Activated naive CD4-positive, alpha-beta T cell treated with anti-CD3 and anti-CD28 coated beads, Interleukin-2, amount 50 U/mL, for 72 hours (primary cell): ENCODE data around the gene STRIP2. TPM values are rescaled to one million over a fixed set of nuclear protein-coding genes. Genes with fewer than 3 reads are reported as not detected.
"Not testable (repeated sequence)": the region's sequence is repeated elsewhere in the genome, so short reads cannot be mapped to it uniquely, and the experiment has no call there.

ENCODE experiments used
- ATAC-seq, 2 donors: fragments of 150-1000 bp; cut with Tn5 transposase; 2 replicates each; pipeline ENCODE4 v1.10.0; 2021; ENCODE audit warnings: mild to moderate bottlenecking in 2 of 2, moderate library complexity in 2 of 2
- DNase-seq, 2 donors: peaks; one replicate each; pipeline ENCODE4 v3.0.0; 2021 to 2022; ENCODE audit warnings: low spot score in 2 of 2
- H3K27ac Mint-ChIP-seq, 2 donors: one replicate each; pipeline ENCODE4 v1.8.0; 2022; ENCODE audit warnings: mild to moderate bottlenecking in 2 of 2, mixed read lengths in 2 of 2
- H3K36me3 Mint-ChIP-seq, 2 donors: one replicate each; pipeline ENCODE4 v1.8.0; 2022; ENCODE audit warnings: mixed read lengths in 2 of 2
- H3K9me3 Mint-ChIP-seq, 2 donors: one replicate each; pipeline ENCODE4 v1.8.0; 2022; ENCODE audit warnings: mixed read lengths in 2 of 2
- total RNA-seq, 2 donors: library from RNA; stranded (reverse); gene quantifications; one replicate each; pipeline ENCODE4 v1.2.3, GENCODE V29; 2022

STRIP2 gene
- total RNA-seq, 2 donors from 2014 or later: 49.2 to 120 TPM

DNA sequence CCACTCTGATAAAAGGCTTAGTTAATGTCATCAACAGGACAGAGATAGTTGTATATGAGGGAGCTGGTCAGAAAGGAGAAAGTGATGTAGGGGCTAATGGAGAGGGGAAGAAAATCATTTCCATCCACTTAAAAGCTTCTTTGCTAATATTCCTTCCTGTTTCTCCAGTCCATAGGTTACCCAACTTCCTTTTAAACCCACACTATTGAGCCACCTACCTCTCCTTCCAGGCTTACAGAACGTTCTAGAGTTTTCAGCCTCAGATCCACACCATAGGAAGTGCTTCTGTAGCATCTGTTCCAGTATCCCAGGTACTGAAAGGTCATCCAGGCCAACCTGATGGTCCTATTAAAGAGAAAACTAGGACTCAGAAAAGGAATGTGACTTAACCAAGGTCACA, 28.2 kb downstream of the STRIP2 start:
- peaks cover 27 to 38% of the 10 kb centered on the region in 2 donors for H3K36me3 Mint-ChIP-seq
- DNase-seq (no peak), ATAC-seq (no peak)
- no peak overlapping the region for H3K27ac Mint-ChIP-seq
- no peaks in the 10 kb centered on the region for H3K9me3 Mint-ChIP-seq

DNA sequence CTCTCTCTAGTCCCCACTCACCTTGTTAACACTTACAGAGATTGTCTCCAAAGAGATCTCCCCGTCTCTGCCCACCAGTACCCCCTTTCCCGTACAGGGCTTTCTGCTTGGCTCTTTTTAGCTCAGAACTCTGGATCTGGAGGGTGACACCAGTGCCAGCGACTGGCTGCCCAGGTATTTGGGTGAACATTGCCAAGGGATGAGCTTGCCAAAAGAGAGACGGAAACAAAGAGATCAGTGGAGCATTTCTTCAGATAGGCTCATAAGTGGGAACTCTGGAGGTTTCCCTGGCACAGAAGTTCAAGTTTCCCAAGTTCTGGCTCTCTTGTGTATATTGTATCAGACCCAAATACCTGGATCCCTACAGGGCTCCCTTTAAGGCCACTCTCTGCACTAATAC, 30.0 kb downstream of the STRIP2 start:
- ATAC-seq: no peak
- Mint-ChIP-seq H3K9me3 (no peaks in the 10 kb centered on the region), H3K36me3 (peaks cover 19 to 37% of the 10 kb centered on the region in 2 donors), H3K27ac (no peak overlapping the region)
- no peak for DNase-seq

DNA sequence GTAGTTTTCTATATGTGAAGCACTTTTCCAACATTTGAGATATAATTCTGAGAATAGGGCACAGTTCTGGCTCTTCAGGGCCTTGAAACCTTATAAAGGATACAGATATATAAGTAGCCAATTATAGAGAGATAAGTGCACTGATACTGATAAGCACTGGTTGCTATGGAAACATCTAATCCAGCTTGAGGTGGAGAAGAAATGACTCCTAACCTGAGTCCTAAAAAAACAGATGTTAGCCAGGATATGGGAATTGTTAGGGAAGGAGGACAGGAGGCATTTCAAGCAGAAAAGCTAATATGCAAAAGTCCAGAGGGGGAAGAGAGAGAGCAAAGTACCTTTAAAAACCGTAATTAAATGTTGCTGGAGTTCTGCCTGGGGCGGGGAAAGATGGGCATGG, 30.8 kb downstream of the STRIP2 start:
- Mint-ChIP-seq H3K36me3 (peaks cover 19 to 37% of the 10 kb centered on the region in 2 donors), H3K27ac (peak overlapping the region; percentile 12 to 38), H3K9me3 (no peaks in the 10 kb centered on the region)
- ATAC-seq (no peak), DNase-seq (no peak)

DNA sequence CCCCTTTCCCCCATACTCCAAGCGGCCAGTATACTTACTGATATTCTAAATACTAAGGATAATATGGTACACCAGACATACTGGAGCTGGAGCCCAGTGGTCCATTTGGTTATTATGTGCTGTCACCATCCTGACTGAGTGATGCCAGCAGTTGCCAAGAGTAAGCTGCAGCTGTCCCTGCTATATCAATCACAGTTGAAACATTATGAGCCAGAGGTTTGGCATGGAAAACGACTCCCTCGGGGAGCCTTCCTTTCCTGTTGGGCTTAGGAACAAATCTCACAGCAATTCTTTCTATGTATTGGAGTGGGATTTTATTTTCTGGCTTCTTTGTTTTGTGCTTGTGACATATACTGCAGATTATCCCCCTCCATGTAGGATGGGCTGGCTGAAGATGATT, 32.6 kb downstream of the STRIP2 start:
- DNase-seq (no peak), ATAC-seq (no peak)
- H3K27ac Mint-ChIP-seq: no peak overlapping the region
- H3K36me3 Mint-ChIP-seq: peaks cover 19 to 37% of the 10 kb centered on the region in 2 donors
- no peaks in the 10 kb centered on the region for H3K9me3 Mint-ChIP-seq

DNA sequence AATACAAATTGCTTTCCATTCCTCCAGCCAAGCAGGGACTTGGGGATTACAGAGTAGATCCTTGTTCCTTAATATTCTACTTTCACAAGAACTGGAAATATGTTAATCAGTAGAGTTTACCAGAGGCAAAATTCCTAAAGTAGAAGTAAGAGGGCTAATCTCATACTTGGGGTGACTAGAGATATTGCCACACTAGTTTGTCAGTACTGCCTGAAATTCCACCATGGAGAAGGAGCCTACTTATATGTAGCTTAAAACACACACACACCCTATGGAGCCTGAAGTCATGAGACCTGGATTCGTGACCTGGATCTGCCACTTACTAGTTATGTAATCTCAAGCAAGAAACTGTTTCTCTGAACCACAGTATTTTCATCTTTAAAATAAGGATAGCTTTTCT, 33.9 kb downstream of the STRIP2 start:
- no peaks in the 10 kb centered on the region for H3K9me3 Mint-ChIP-seq
- H3K27ac Mint-ChIP-seq: no peak overlapping the region
- DNase-seq: no peak
- ATAC-seq: no peak
- H3K36me3 Mint-ChIP-seq: peaks cover 19 to 37% of the 10 kb centered on the region in 2 donors

DNA sequence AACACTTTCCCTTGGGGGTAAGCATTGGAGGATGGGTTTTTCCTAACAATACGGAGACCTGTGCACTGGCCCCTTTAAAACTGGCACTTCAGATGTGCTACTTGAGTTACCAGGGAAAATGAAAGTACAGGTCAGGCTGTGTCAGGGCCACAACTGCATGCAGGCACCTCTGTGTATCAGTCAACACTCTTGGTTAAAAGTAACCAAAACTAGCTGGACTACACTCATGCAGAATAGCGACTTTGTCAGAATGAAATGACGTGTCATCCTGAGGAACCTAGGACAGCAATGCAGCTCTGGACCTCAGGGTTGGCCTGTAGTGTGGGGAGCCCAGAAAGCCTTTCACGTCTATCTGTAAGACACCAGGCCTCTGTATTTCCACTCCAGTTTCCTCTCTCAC, 34.3 kb downstream of the STRIP2 start:
- no peak for DNase-seq
- H3K36me3 Mint-ChIP-seq: peaks cover 19 to 37% of the 10 kb centered on the region in 2 donors
- H3K27ac Mint-ChIP-seq: no peak overlapping the region
- no peak for ATAC-seq
- no peaks in the 10 kb centered on the region for H3K9me3 Mint-ChIP-seq

DNA sequence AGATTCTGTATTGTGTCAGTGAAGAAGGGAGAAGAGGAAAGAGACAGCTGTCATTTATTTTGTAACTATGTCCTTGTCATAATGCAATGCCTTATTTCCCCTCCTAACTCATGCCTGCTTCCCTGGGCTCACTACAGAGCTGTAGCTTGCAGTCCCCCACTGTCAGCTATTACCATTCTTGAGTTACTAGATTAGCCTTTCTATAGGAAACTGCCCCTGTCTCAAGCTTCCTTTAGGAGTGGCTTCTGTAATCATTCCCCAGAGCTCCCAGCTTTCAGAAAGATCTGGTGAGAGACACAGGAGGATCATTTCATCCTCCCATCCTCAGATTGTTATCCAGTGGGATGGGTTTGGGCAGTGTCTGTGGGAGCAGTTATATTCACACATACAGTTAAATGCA, 35.7 kb downstream of the STRIP2 start:
- DNase-seq (no peak), ATAC-seq (no peak)
- Mint-ChIP-seq H3K9me3 (no peaks in the 10 kb centered on the region), H3K27ac (peak overlapping the region in 1 of 2 donors; percentile 11), H3K36me3 (peaks cover 15 to 36% of the 10 kb centered on the region in 2 donors)

DNA sequence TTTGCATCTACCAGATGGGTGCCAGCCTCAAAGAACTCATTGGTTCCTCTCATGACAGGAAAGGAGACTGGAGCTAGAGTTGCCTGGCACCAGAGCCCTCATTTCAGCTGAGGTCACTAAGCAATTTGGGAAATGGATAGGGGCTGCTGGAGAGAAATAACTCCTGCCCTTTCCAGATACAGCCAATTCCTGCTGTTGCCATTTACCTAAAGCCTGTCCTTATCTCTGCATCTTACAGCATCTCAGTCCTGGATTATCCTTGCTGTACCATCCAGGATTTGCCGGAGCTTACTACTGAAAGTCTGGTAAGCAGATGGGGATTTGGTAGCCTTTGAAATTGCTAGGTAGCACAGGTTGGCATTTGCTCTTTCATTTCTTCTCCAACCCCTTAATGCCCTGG, 36.2 kb downstream of the STRIP2 start:
- H3K36me3 Mint-ChIP-seq: peaks cover 14 to 36% of the 10 kb centered on the region in 2 donors
- DNase-seq (no peak), ATAC-seq (no peak)
- H3K9me3 Mint-ChIP-seq: no peaks in the 10 kb centered on the region
- H3K27ac Mint-ChIP-seq: peak overlapping the region in 1 of 2 donors; percentile 11

DNA sequence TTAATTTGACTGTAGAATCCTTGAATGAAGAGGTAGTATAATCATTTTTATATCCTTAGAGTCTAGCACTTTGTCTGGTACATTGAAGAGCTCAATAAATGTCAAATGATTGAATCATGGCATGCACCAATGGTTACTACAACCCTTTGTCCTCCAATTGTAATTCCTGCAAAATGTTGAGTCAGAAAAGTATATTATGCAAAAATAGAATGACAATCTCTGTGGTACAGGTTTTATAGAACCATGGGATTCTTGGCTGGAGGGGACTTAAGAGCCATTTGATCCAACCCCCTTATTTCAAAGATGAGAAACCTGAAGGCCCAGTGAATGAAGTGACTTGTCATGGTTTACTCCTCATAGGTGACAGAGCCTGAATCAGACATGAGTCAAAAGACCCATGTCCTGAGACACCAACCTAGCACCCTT, 37.2 kb downstream of the STRIP2 start:
- no peaks in the 10 kb centered on the region for H3K9me3 Mint-ChIP-seq
- ATAC-seq (peak; percentile 80 to 90), DNase-seq (no peak)
- H3K36me3 Mint-ChIP-seq: peaks cover 6 to 32% of the 10 kb centered on the region in 2 donors
- peak overlapping the region; percentile 32 to 61 for H3K27ac Mint-ChIP-seq

DNA sequence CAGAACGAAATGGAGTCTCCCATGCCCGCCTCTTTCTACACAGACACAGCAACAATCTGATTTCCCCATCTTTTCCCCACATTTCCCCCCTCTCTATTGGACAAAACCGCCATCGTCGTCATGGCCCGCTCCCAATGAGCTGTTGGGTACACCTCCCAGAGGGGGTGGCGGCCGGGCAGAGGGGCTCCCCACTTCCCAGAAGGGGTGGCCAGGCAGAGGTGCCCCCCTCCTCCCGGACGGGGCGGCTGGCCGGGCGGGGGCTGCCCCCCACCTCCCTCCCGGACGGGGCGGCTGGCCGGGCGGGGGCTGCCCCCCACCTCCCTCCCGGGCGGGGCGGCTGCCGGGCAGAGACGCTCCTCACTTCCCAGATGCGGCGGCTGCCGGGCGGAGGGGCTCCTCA, 41.7 kb downstream of the STRIP2 start:
- peaks cover 11 to 39% of the 10 kb centered on the region in 2 donors for H3K36me3 Mint-ChIP-seq
- DNase-seq, H3K27ac Mint-ChIP-seq, H3K9me3 Mint-ChIP-seq, ATAC-seq: not testable (repeated sequence)

DNA sequence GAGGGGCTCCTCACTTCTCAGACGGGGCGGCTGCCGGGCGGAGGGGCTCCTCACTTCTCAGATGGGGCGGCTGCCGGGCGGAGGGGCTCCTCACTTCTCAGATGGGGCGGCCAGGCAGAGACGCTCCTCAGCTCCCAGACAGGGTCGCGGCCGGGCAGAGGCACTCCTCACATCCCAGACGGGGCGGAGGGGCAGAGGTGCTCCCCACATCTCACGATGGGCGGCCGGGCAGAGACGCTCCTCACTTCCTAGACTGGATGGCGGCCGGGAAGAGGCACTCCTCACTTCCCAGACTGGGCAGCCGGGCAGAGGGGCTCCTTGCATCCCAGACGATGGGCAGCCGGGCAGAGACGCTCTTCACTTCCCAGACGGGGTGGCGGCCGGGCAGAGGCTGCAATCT, 42.2 kb downstream of the STRIP2 start:
- not testable (repeated sequence) for ATAC-seq, DNase-seq, H3K9me3 Mint-ChIP-seq, H3K27ac Mint-ChIP-seq
- peaks cover 11 to 39% of the 10 kb centered on the region in 2 donors for H3K36me3 Mint-ChIP-seq

DNA sequence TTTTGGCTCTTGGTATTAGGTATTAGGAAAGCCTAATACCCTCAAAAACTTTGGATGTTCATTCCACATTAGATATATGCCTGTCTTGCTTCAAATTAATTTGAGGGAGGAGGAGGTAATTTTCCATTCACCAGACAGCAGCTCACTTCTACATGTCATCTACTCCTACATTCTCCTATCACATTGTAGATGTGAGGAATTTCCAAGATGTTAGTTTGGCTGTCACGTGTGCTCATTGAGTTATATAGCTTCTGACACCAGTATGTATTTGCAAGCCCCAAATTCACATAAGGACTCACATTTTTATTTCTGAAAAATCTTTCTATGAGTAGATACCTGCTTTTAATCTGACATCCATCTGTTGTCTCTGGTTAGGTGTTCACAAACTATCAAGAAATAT, 45.6 kb downstream of the STRIP2 start:
- Mint-ChIP-seq H3K9me3 (no peaks in the 10 kb centered on the region), H3K27ac (no peak overlapping the region), H3K36me3 (peaks cover 9 to 44% of the 10 kb centered on the region in 2 donors)
- DNase-seq (no peak), ATAC-seq (no peak)

DNA sequence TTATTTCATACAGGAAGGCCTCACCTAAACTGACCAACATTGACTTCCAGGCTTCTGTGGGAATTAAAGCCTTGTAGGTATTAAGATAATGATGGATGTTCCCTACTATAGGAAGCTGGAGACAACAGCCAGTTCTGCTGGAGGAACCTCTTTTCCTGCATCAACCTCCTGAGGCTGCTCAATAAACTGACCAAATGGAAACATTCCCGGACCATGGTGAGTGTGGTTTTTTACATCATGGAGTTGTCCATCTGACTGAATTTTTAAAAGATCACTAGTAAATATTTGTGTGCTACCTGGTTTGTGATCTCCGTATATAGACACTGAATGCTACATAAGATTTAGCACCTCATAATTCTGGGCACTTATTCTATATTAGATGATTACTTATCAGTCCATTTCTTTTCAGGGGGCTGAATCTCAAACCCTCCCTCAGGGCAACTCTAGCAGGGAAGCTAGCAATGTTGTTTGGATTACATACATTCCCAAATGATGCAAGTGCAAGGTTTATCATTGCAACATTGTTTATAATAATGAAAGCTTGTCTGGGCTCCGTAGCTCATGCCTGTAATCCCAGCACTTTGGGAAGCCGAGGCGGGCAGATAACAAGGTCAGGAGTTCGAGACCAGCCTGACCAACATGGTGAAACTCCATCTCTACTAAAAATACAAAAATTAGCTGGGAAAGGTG, 46.6 kb downstream of the STRIP2 start:
- H3K36me3 Mint-ChIP-seq: peaks cover 9 to 44% of the 10 kb centered on the region in 2 donors

DNA sequence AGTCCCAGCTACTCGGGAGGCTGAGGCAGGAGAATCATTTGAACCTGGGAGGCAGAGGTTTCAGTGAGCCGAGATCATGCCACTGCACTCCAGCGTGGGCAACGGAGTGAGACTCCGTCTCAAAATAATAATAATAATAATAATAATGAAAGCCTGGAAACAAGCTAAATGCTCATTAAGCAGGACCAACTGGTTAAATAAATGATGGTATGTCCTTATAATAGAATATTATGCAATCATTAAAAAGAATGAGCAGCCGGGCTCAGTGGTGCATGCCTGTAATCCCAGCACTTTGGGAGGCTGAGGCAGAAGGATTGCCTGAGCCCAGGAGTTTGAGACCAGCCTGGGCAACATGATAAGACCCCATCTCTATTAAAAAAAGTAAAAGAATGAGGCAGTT, 47.1 kb downstream of the STRIP2 start:
- H3K27ac Mint-ChIP-seq, ATAC-seq: not testable (repeated sequence)
- H3K36me3 Mint-ChIP-seq: peaks cover 11 to 49% of the 10 kb centered on the region in 2 donors

More for the DNA sequence above, 46.6 kb downstream of the STRIP2 start:
- H3K9me3 Mint-ChIP-seq: no peaks in the 10 kb centered on the region
- ATAC-seq: no peak
- no peak for DNase-seq
- H3K27ac Mint-ChIP-seq: peak overlapping the region in 1 of 2 donors; percentile 14

DNA sequence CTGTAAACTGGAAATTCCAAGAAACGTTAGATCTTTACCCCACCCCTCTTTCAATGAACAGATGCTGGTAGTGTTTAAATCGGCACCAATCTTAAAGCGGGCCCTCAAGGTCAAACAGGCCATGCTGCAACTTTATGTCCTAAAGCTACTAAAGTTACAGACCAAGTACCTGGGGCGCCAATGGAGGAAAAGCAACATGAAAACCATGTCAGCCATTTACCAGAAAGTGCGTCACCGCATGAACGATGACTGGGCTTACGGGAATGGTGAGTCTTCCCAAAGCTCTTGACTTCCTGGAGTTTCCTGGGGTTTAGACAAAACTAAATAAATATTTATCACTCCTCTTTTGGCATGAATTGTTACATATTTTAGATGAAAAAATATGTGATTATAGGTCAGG, 48.5 kb downstream of the STRIP2 start:
- Mint-ChIP-seq H3K36me3 (peaks cover 7 to 56% of the 10 kb centered on the region in 2 donors), H3K9me3 (no peaks in the 10 kb centered on the region), H3K27ac (no peak overlapping the region)
- DNase-seq (no peak), ATAC-seq (no peak)

More for the DNA sequence above, 47.1 kb downstream of the STRIP2 start:
- DNase-seq, H3K9me3 Mint-ChIP-seq: not testable (repeated sequence)

DNA sequence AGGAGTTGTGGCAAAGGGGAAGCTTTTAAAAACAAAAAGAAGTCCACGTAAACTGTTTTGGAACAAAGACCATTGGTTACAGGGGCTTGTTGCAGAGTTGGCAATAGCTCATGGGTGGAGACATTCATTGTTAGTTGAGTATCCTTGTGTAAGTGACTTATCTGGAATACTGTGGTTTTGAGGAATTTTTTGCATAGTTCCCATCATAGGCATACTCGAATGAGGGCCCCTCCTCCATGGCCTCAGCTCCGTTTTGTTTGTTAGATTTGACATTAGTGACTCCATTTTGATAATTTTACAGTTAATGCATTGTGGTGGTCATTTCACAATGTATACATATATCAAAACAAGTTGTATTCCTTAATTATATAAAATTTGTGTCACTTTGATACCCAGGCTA, 55.3 kb downstream of the STRIP2 start:
- Mint-ChIP-seq H3K9me3 (no peaks in the 10 kb centered on the region), H3K27ac (no peak overlapping the region), H3K36me3 (peaks cover 14 to 54% of the 10 kb centered on the region in 2 donors)
- ATAC-seq (no peak), DNase-seq (no peak)

DNA sequence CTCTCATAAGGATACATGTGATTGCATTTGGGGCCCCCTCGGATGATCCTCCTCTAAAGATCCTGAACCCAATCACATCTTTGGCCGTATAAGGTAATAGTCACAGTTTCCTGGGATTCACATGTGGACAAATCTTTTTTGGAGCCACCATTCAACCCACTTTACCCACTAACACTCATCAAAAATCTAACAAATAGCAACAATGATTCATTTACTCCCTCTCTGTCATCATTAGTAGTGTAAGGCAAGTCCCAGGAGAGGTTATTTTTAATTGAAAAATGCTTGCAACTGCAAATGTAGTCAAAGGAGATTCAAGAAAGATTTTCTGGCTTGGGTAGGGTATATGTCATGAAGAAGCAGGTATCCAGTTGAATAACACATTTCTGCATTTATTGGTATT, 58.2 kb downstream of the STRIP2 start:
- no peak for DNase-seq
- Mint-ChIP-seq H3K9me3 (no peaks in the 10 kb centered on the region), H3K36me3 (peaks cover 7 to 25% of the 10 kb centered on the region in 2 donors), H3K27ac (peak overlapping the region in 1 of 2 donors; percentile 37)
- ATAC-seq: no peak

DNA sequence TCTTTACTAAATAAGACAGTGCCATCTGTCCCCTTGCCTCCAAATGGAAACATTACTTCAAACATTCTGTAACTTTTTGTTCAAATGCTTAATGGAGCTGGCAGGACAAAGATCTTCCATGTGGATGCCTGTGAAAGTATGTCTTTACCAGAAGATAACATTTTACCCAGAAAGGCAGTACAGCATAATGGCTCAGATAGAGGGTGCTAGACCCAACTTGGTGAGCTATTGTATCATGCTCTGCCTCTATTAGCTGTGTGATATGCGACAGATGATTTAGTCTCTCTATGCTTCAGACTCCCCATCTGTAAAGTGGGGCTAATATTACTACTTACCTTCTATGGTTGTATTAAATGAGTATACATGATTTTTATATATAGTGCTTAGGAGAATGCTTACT, 59.3 kb downstream of the STRIP2 start:
- Mint-ChIP-seq H3K9me3 (no peaks in the 10 kb centered on the region), H3K36me3 (peaks cover 7 to 15% of the 10 kb centered on the region in 2 donors), H3K27ac (peak overlapping the region in 1 of 2 donors; percentile 30)
- DNase-seq: no peak
- peak in 1 of 2 donors; percentile 14 for ATAC-seq
